SK-N-MC (cell line): ENCODE data around the gene ANKRD52.

Source experiments
- DNase-seq: peaks from one replicate; pipeline ENCODE4 v3.0.0-alpha.2; 2011; ENCODE audit warnings: low read depth, low spot score
- H3K27ac ChIP-seq: fragments of 200-600 bp; sonication (generic); 2 replicates; pipeline ENCODE4 v1.5.1; 2016; ENCODE audit warnings: mixed run types
- H3K36me3 ChIP-seq: fragments of 200-600 bp; sonication (generic); 2 replicates; pipeline ENCODE4 v1.6.1; 2017; ENCODE audit warnings: antibody characterized with exemption, low read length, mixed read lengths; ENCODE audit not compliant: insufficient read depth
- H3K4me3 ChIP-seq: fragments of 200-600 bp; sonication (generic); 2 replicates; pipeline ENCODE4 v1.5.1; 2016
- H3K9ac ChIP-seq: fragments of 200-600 bp; sonication (generic); 2 replicates; pipeline ENCODE4 v1.8.0; 2017; ENCODE audit warnings: mixed run types, mixed read lengths; ENCODE audit not compliant: insufficient read length
- H3K9me3 ChIP-seq: fragments of 200-600 bp; sonication (generic); 2 replicates; pipeline ENCODE4 v1.6.1; 2017; ENCODE audit warnings: low read depth, mild to moderate bottlenecking, antibody characterized with exemption, low read length, moderate library complexity, mixed read lengths
- EZH2 ChIP-seq: fragments of 200-600 bp; sonication (generic); IDR thresholded peaks from one replicate; pipeline ENCODE4 v1.6.1; 2017; ENCODE audit warnings: antibody characterized with exemption
- FOXP2 ChIP-seq: optimal IDR thresholded peaks from 2 replicates; pipeline ENCODE3; 2011; ENCODE audit warnings: mild to moderate bottlenecking, moderate library complexity; ENCODE audit not compliant: insufficient read depth; ENCODE audit errors: extremely low read length, control extremely low read depth
- POLR2AphosphoS5 ChIP-seq: IDR thresholded peaks from 2 replicates; pipeline ENCODE4 v1.6.1; 2012; ENCODE audit warnings: mild to moderate bottlenecking, low read depth, low read length, borderline replicate concordance

ANKRD52 gene

DNA sequence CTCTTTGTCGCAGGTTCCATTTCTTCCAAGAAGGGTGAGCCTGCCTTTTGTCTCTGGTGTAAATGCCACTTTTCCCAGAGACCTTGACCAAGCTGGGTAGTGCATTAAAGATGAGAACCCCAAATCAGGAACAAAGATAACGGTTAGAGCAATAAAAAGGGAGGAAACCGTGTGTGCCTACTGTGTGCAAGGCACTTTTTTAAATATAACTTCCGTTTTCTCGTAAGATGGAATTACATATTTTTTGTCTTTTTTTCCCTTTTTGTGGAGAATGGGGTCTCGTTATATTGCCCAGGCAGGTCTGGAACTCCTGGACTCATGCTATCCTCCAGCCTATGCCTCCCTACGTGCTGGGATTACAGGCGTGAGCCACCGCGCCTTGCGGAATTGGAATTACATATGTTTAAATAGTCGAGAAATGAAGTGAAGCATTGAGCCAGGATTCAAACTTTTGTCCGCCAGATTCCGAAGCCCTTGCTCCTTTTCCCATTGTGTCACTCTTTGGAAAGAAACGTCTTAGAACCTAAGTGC, 34.5 kb downstream of the ANKRD52 start:
- H3K9ac ChIP-seq: peak overlapping the region; percentile 82
- H3K9me3 ChIP-seq: no peaks in the 10 kb centered on the region
- no peak for DNase-seq
- H3K4me3 ChIP-seq: peak overlapping the region; percentile 80
- H3K27ac ChIP-seq: peak overlapping the region; percentile 91
- no peak for TF ChIP-seq POLR2AphosphoS5
- TF ChIP-seq FOXP2: no peak
- TF ChIP-seq EZH2: no peak
- H3K36me3 ChIP-seq: no peaks in the 10 kb centered on the region

DNA sequence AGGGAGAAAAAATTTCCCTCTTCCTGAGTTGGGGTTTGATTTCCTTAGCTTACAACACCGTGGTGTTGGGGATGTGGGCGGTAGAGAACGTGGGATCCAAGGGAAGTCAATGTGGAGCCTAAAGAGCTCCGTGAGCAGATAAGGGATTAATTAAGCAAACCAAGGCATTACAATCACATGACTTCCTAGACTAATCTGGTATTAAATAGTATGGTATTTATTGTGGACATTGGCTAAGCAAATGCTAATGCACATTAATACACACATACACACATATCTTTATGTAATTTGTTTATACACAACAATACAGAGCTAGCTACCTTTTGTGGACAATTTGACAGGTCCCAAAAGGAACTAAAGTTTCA, 35.7 kb downstream of the ANKRD52 start:
- peak overlapping the region; percentile 88; the same call in 1 of the 2 replicates for H3K27ac ChIP-seq
- peak overlapping the region; percentile 98 for H3K4me3 ChIP-seq
- DNase-seq: no peak
- no peak for TF ChIP-seq FOXP2
- no peak for TF ChIP-seq POLR2AphosphoS5
- TF ChIP-seq EZH2: no peak
- peak overlapping the region; percentile 89 for H3K9ac ChIP-seq
- H3K36me3 ChIP-seq: no peaks in the 10 kb centered on the region
- no peaks in the 10 kb centered on the region for H3K9me3 ChIP-seq

DNA sequence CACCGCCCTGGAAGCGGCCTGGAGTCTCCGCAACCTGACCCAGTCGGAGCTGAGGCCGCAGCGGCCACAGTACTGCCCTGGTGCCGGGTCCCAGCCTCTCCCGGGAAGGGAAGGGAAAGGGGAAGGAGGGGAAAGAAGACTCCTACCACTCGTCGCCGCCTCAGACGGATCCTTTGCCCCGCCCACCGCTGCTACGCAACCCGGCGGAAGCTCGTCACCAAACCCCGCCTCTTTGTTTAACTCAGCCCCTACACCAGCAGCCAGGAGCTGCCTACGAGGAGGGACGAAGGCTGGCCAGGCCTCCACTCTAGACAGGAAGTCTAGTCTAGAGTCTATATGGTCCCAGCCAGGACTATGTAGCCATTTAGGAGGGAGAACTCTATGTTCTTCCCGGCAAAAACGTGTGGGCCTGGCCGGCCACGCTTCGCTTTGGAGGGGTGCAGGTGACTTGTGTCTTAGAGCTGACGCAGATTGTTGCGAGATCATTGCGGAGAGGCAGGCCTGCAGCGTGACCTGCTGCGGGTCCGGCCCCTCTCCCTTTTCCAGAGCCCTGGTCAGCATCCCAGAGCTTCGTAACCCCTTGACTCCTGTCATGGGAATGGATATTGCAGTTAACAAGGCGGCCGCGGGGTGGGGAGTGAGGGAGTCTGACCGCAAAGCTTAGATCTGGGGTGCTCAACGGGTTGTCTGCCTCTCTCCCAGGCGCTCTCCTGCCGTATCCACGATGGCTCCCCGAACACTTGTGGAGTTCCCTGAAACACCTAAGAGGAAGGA, 36.2 kb downstream of the ANKRD52 start, which contains the start of gene RNF41:
Gene RNF41, minus strand, starts transcription at position 166 of the 774 bp plus-strand sequence. CDS start 7,875 bp downstream, outside the sequence.
- Histone ChIP-seq H3K36me3 (no peaks in the 10 kb centered on the region), H3K4me3 (peak within 1 kb of the TSS; percentile 98), H3K9me3 (no peaks in the 10 kb centered on the region), H3K27ac (peak within 1 kb of the TSS; percentile 88), H3K9ac (peak within 1 kb of the TSS; percentile 89)
- DNase-seq: peak; percentile 42
- TF ChIP-seq POLR2AphosphoS5 (peak; percentile 95), EZH2 (no peak), FOXP2 (peak; percentile 24)

DNA sequence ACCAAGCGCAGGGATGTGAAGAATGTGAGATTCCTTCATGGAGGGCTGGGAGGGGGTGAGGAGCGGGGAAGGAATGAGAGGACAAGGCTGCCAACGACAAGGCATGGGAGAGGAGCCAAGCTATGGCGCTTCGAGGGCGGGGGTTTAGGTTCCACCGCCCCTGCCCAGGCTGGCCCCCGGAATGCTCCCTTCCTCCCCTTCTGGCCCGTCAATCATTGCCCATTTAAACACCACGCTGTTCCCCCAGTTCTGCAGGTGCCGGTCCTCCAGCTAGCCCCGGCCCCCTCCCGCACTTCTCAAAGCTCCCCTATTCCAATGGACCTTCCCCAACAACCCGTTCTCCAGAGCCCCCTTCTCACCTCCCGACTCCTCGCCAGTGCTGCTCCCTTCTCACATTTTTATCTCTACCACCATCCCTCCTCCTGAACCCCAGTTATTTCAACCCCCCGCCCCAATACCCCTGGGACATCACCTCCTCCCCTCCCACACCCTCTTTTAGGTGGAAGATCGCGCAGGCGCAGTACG, 36.9 kb downstream of the ANKRD52 start:
- Histone ChIP-seq H3K36me3 (no peaks in the 10 kb centered on the region; the same call in 1 of the 2 replicates), H3K9me3 (no peaks in the 10 kb centered on the region), H3K4me3 (peak overlapping the region; percentile 98), H3K27ac (peak overlapping the region; percentile 88), H3K9ac (peak overlapping the region; percentile 89)
- no peak for TF ChIP-seq EZH2
- no peak for DNase-seq

DNA sequence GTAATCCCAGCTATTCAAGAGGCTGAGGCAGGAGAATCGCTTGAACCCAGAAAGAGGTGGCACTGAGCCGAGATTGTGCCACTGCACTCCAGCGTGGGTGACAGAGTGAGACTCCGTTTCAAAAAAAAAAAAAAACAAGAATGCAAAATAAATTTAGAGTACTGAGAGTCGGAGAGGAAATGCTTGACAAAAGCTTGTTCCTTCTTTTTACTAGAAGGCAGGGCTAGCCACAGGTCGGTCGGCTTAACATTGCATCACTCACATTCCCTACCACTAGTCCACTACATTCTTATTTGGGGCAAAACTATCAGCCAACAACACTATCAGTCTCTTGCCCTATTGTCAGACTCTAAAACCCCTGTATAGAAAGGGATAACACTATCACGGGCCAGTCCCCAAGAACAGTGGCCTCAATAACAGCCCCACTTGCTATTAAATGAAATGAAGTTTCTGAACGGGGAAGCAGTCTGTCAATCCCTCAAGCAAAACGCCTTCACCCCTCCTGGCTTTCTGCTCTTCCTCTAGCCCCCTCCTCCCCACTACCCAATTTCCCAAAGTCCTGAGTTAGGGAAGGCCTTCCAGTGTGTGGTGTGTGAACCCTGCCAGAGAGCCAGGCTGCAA, 37.5 kb downstream of the ANKRD52 start:
- no peak for TF ChIP-seq FOXP2
- peak overlapping the region; percentile 88; the same call in 1 of the 2 replicates for H3K27ac ChIP-seq
- no peaks in the 10 kb centered on the region for H3K9me3 ChIP-seq
- no peak for DNase-seq
- H3K4me3 ChIP-seq: peak overlapping the region; percentile 98
- H3K9ac ChIP-seq: peak overlapping the region; percentile 89
- no peaks in the 10 kb centered on the region; the same call in 1 of the 2 replicates for H3K36me3 ChIP-seq

DNA sequence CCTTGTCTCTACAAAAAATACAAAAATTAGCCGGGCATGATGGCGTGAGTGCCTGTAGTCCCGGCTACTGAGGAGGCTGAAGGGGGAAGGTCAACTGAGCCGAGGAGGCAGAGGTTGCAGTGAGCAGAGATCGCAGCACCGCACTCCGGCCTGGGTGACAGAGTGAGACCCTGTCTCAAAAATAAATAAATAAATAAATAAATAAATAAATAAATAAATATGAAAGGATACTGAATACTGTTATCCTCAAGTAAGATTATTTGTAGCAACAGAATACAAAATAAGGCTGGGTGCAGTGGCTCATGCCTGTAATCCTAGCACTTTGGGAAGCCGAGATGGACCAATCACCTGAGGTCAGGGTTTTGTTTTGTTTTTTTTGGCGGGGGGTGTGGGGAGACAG, 38.3 kb downstream of the ANKRD52 start:
- Histone ChIP-seq H3K9ac (no peak overlapping the region), H3K9me3 (no peaks in the 10 kb centered on the region), H3K27ac (no peak overlapping the region), H3K4me3 (no peak overlapping the region), H3K36me3 (peaks cover 4% of the 10 kb centered on the region; the same call in 1 of the 2 replicates)
- TF ChIP-seq EZH2: no peak
- no peak for TF ChIP-seq FOXP2
- TF ChIP-seq POLR2AphosphoS5: no peak
- no peak for DNase-seq

DNA sequence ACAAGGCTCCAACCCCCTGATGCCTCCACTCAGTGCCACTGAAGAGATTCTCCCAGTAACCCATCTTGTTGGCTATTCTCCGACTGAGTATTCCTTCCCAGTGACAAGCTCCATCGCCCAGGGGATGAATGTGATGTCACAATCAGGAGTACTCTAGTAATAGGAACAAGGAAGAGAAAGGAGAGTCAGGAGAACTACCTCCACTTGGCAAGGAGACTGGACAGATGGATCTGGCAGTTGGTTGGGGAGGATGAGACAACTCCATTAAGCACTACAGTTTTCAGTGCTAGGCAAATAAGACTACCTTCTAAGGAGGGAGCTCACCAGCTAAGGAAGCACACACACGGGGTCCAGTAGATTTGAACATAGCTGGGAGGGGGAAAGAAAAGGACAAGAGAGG, 41.7 kb downstream of the ANKRD52 start:
- H3K9me3 ChIP-seq: no peaks in the 10 kb centered on the region
- H3K27ac ChIP-seq: no peak overlapping the region
- no peak for TF ChIP-seq POLR2AphosphoS5
- TF ChIP-seq FOXP2: no peak
- no peak for TF ChIP-seq EZH2
- DNase-seq: no peak
- H3K36me3 ChIP-seq: peaks cover 31% of the 10 kb centered on the region
- no peak overlapping the region for H3K9ac ChIP-seq
- H3K4me3 ChIP-seq: no peak overlapping the region

DNA sequence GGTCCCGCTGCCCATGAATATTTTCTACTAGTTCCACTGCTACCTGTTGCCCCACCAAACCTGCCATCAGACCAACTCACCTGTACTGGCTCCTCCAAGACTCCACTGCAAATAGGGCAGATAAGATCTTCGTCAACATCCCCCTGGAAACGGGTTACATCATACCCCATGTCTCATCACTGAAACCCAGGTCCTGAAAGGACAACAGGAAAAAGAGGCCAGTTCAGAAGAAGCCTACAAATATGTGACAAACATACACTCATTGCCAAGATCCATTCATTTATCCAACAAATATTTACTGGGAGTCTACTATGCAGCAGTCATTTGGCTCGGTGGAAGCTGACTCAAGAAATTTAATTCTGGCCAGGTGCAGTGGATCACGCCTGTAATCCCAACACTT, 44.3 kb downstream of the ANKRD52 start:
- Histone ChIP-seq H3K36me3 (peaks cover 45% of the 10 kb centered on the region), H3K27ac (no peak overlapping the region), H3K9me3 (no peaks in the 10 kb centered on the region), H3K9ac (no peak overlapping the region), H3K4me3 (no peak overlapping the region)
- no peak for DNase-seq
- no peak for TF ChIP-seq POLR2AphosphoS5
- TF ChIP-seq EZH2: no peak
- no peak for TF ChIP-seq FOXP2
